EL (cell line): ENCODE data around the gene CACNG4.

ENCODE experiments used
- DNase-seq: peaks from one replicate; pipeline ENCODE4 v3.0.0-alpha.2; 2016

CACNG4 gene

GRCh38 chr17:66944351-66945146 is 20.0 kb upstream of the CACNG4 start:
- no peak for DNase-seq

- no peak for DNase-seq
Measured at GRCh38 chr17:66945147-66945835, 19.2 kb upstream of the CACNG4 start.

GRCh38 chr17:66946251-66946650 is 18.3 kb upstream of the CACNG4 start:
- no peak for DNase-seq

GRCh38 chr17:66947311-66947710 is 17.2 kb upstream of the CACNG4 start:
- no peak for DNase-seq

GRCh38 chr17:66948061-66948750 is 16.3 kb upstream of the CACNG4 start:
- DNase-seq = no peak

GRCh38 chr17:66949501-66949900 is 15.0 kb upstream of the CACNG4 start:
- peak; percentile 42 for DNase-seq

GRCh38 chr17:66950325-66950724 is 14.2 kb upstream of the CACNG4 start:
- DNase-seq = no peak

GRCh38 chr17:66950886-66951604 is 13.5 kb upstream of the CACNG4 start:
- no peak for DNase-seq

GRCh38 chr17:66951605-66951953 is 12.9 kb upstream of the CACNG4 start:
- DNase-seq = no peak

GRCh38 chr17:66952031-66952524 is 12.4 kb upstream of the CACNG4 start:
- peak; percentile 91 for DNase-seq

GRCh38 chr17:66952681-66953629 is 11.6 kb upstream of the CACNG4 start:
- no peak for DNase-seq

GRCh38 chr17:66953630-66954020 is 10.9 kb upstream of the CACNG4 start:
- no peak for DNase-seq

GRCh38 chr17:66954632-66955031 is 9.9 kb upstream of the CACNG4 start:
- no peak for DNase-seq

- DNase-seq = no peak
Measured at GRCh38 chr17:66955821-66956220, 8.7 kb upstream of the CACNG4 start.

- DNase-seq = no peak
Measured at GRCh38 chr17:66956941-66957340, 7.6 kb upstream of the CACNG4 start.

GRCh38 chr17:66957343-66957742 is 7.2 kb upstream of the CACNG4 start:
- no peak for DNase-seq

- DNase-seq = no peak
Measured at GRCh38 chr17:66957951-66958579, 6.4 kb upstream of the CACNG4 start.

- no peak for DNase-seq
Measured at GRCh38 chr17:66959641-66960375, 4.7 kb upstream of the CACNG4 start.

GRCh38 chr17:66960613-66961012 is 3.9 kb upstream of the CACNG4 start:
- DNase-seq = no peak

- no peak for DNase-seq
Measured at GRCh38 chr17:66963521-66963908, 992 bp upstream of the CACNG4 start.
